GM21528 (cell line): ENCODE data around the gene NAA25.
A peak's percentile ranks its signal among the peaks of the same experiment; 100 is the strongest.
"Not testable (repeated sequence)": the region's sequence is repeated elsewhere in the genome, so short reads cannot be mapped to it uniquely, and the experiment has no call there.

Experiments
- ATAC-seq: cut with Tn5 transposase; IDR thresholded peaks from one replicate; pipeline ENCODE4 v1.9.1; 2021; ENCODE audit warnings: mild to moderate bottlenecking, moderate library complexity; ENCODE audit not compliant: unreplicated experiment, low FRiP score

Gene NAA25

GRCh38 chr12:112066566-112066965, 42.0 kb downstream of the NAA25 start:
- no peak for ATAC-seq

- ATAC-seq, result no peak
Measured at GRCh38 chr12:112063273-112063672, 45.3 kb downstream of the NAA25 start.

GRCh38 chr12:112061137-112061536, 47.4 kb downstream of the NAA25 start:
- ATAC-seq, result no peak

GRCh38 chr12:112049351-112049750, 59.2 kb downstream of the NAA25 start:
- no peak for ATAC-seq

- ATAC-seq, result no peak
Measured at GRCh38 chr12:112046003-112046402, 62.6 kb downstream of the NAA25 start.

GRCh38 chr12:112036614-112037013, 72.0 kb downstream of the NAA25 start:
- ATAC-seq, result not testable (repeated sequence)

GRCh38 chr12:112035219-112035785, 73.3 kb downstream of the NAA25 start:
- no peak for ATAC-seq

GRCh38 chr12:112032292-112032691, 76.3 kb downstream of the NAA25 start:
- no peak for ATAC-seq

- no peak for ATAC-seq
Measured at GRCh38 chr12:112031472-112031871, 77.1 kb downstream of the NAA25 start.

GRCh38 chr12:112029301-112029700, 79.3 kb downstream of the NAA25 start:
- no peak for ATAC-seq

GRCh38 chr12:112025808-112026375, 82.7 kb downstream of the NAA25 start:
- ATAC-seq, result no peak

- no peak for ATAC-seq
Measured at GRCh38 chr12:112023759-112024396, 84.7 kb downstream of the NAA25 start.

GRCh38 chr12:112022241-112023016, 86.2 kb downstream of the NAA25 start:
- ATAC-seq, result no peak

- no peak for ATAC-seq
Measured at GRCh38 chr12:112020947-112021457, 87.6 kb downstream of the NAA25 start.

GRCh38 chr12:112018571-112019237, 89.9 kb downstream of the NAA25 start:
- ATAC-seq, result no peak

- no peak for ATAC-seq
Measured at GRCh38 chr12:112017041-112017440, 91.5 kb downstream of the NAA25 start.

GRCh38 chr12:112015938-112016337, 92.6 kb downstream of the NAA25 start:
- ATAC-seq, result no peak

GRCh38 chr12:112013601-112014402, 94.8 kb downstream of the NAA25 start:
- ATAC-seq, result peak; percentile 30

GRCh38 chr12:112012775-112013600, 95.6 kb downstream of the NAA25 start, which contains the start of the genes ERP29 and TMEM116:
ERP29 (plus strand) TSS chr12:112013426; CDS start chr12:112013466, 40 bp downstream.
TMEM116 (minus strand) TSS chr12:112013165; CDS start chr12:112005270, 7,895 bp downstream.
- ATAC-seq, result peak; percentile 75
